ENCODE results near the gene FRMD3.
"Not testable (repeated sequence)": the region's sequence is repeated elsewhere in the genome, so short reads cannot be mapped to it uniquely, and the experiment has no call there.

FRMD3 gene

DNA sequence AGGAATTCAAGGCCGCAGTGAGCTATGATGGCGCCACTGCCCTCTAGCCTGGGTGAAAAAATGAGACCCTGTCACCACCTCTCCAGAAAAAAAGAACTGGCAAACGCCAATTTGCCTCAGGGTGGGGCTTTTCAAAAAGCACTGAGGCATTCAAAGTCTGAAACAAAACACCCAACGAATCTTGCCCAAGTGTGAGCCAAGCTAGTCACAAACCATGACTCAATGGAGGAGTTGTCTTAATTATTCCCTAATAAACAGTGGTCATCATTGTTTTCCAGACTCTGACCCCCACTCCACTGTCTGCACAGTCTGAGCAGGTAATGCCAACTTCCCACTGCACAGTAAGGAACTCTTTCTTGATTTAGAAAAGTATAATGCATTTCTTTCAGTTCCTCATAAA is 16.8 kb downstream of the FRMD3 start:
- no peaks in the 10 kb centered on the region for H3K27me3 ChIP-seq (ENCODE audit: insufficient read depth, low read depth, severe bottlenecking)
- no peaks in the 10 kb centered on the region for H3K9me3 ChIP-seq (ENCODE audit: severe bottlenecking)
- H3K4me3 ChIP-seq (ENCODE audit: low read depth, low read length): no peak overlapping the region
- TF ChIP-seq, protein P1, sequence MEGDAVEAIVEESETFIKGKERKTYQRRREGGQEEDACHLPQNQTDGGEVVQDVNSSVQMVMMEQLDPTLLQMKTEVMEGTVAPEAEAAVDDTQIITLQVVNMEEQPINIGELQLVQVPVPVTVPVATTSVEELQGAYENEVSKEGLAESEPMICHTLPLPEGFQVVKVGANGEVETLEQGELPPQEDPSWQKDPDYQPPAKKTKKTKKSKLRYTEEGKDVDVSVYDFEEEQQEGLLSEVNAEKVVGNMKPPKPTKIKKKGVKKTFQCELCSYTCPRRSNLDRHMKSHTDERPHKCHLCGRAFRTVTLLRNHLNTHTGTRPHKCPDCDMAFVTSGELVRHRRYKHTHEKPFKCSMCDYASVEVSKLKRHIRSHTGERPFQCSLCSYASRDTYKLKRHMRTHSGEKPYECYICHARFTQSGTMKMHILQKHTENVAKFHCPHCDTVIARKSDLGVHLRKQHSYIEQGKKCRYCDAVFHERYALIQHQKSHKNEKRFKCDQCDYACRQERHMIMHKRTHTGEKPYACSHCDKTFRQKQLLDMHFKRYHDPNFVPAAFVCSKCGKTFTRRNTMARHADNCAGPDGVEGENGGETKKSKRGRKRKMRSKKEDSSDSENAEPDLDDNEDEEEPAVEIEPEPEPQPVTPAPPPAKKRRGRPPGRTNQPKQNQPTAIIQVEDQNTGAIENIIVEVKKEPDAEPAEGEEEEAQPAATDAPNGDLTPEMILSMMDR (IDR thresholded peaks at IDR 0.05; ENCODE audit: low read depth, low read length): no peak
- no peak overlapping the region for H3K27ac ChIP-seq
- H3K36me3 ChIP-seq: no peaks in the 10 kb centered on the region
- no peak for DNase-seq

DNA sequence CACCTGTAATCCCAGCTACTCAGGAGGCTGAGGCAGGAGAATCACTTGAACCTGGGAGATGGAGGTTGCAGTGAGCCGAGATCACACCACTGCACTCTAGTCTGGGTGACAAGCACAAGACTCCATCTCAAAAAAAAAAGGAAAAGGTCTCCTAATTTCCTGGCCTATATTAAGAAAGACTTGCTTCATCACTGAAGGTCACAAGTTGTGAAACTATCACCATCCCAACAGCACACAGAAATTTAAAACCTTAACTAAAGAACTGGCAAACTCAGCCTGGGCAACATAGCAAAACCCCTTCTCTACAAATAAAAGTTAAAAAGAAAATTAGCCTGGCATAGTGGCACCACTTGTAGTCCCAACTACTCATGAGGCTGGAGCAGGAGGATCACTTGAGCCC is 17.2 kb downstream of the FRMD3 start:
- Histone ChIP-seq H3K36me3 (no peaks in the 10 kb centered on the region), H3K9me3 (ENCODE audit: severe bottlenecking) (no peaks in the 10 kb centered on the region), H3K27me3 (ENCODE audit: insufficient read depth, low read depth, severe bottlenecking) (no peaks in the 10 kb centered on the region), H3K27ac (no peak overlapping the region), H3K4me3 (ENCODE audit: low read depth, low read length) (no peak overlapping the region)
- DNase-seq: no peak
- TF ChIP-seq, protein P1 (IDR thresholded peaks at IDR 0.05; ENCODE audit: low read depth, low read length): no peak

DNA sequence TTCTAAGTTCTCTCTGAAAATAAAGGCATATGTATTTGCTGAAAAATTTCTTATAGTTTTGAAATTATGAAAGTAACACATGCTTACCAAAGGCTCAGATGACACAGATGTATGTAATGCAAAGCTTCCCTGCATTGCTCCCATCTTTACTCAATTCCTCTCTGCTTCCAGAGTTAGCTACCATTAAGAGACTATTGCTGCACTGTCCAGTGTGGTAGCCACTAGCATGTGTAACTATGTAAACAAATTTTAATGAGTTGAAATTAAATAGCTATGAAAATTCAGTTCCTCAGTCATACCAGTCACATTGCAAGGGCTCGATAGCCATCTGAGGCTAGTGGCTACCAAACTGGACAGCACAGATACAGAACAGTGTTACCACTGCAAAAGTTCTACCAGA is 17.9 kb downstream of the FRMD3 start:
- H3K9me3 ChIP-seq (ENCODE audit: severe bottlenecking): no peaks in the 10 kb centered on the region
- H3K4me3 ChIP-seq (ENCODE audit: low read depth, low read length): no peak overlapping the region
- no peak overlapping the region for H3K27ac ChIP-seq
- no peaks in the 10 kb centered on the region for H3K27me3 ChIP-seq (ENCODE audit: insufficient read depth, low read depth, severe bottlenecking)
- no peaks in the 10 kb centered on the region for H3K36me3 ChIP-seq
- DNase-seq: no peak
- TF ChIP-seq, protein P1 (IDR thresholded peaks at IDR 0.05; ENCODE audit: low read depth, low read length): no peak

DNA sequence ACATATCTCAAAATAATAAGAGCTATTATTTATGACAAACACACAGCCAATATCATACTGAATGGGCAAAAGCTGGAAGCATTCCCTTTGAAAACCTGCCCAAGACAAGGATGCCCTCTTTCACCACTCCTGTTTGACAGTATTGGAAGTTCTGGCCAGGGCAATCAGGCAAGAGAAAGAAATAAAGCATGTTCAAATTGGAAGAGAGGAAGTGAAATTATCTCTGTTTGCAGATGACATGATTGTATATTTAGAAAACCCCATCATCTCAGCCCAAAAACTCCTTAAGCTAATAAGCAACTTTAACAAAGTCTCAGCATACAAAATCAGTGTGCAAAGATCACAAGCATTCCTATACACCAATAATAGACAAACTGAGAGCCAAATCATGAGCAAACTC is 20.2 kb downstream of the FRMD3 start:
- DNase-seq; H3K4me3 ChIP-seq (ENCODE audit: low read depth, low read length); H3K9me3 ChIP-seq (ENCODE audit: severe bottlenecking); H3K27ac ChIP-seq; H3K27me3 ChIP-seq (ENCODE audit: insufficient read depth, low read depth, severe bottlenecking); H3K36me3 ChIP-seq: not testable (repeated sequence)

DNA sequence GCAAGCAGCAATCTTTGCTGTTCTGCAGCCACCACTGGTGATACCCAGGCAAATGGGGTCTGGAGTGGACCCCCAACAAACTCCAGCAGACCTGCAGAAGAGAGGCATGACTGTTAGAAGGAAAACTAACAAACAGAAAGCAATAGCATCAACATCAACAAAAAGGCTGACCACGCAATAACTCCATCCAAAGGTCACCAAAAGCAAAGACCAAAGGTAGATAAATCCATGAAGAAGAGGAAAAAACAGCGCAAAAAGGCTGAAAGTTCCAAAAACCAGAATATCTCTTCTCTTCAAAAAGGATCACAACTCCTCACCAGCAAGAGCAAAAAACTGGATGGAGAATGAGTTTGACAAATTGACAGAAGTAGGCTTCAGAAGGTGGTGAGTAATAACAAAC is 23.4 kb downstream of the FRMD3 start:
- no peaks in the 10 kb centered on the region for H3K36me3 ChIP-seq
- peaks cover 3% of the 10 kb centered on the region for H3K9me3 ChIP-seq (ENCODE audit: severe bottlenecking)
- no peak overlapping the region for H3K4me3 ChIP-seq (ENCODE audit: low read depth, low read length)
- no peak for DNase-seq
- no peak overlapping the region for H3K27ac ChIP-seq
- TF ChIP-seq, protein P1 (IDR thresholded peaks at IDR 0.05; ENCODE audit: low read depth, low read length): no peak
- H3K27me3 ChIP-seq (ENCODE audit: insufficient read depth, low read depth, severe bottlenecking): no peaks in the 10 kb centered on the region

DNA sequence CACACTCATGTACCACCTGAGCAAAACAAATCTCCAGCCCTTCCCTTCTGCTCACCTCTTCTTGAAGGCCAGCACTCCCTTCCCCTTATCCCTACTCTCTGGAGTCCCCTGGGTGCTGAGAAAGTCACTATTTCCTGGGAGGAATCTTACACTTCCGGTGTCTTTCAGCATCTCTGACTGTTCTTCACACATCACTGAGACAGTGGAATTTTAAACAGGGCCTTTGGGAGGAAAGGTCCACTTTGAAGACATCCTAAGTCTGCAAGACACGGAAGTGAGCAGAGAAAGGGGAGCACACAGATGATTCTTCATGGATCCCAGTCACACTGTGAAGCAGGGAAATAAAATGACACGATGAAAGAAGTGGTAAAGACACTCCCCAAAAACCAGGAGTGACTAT is 25.6 kb downstream of the FRMD3 start:
- Histone ChIP-seq H3K27me3 (ENCODE audit: insufficient read depth, low read depth, severe bottlenecking) (no peaks in the 10 kb centered on the region), H3K36me3 (no peaks in the 10 kb centered on the region), H3K27ac (no peak overlapping the region), H3K4me3 (ENCODE audit: low read depth, low read length) (no peak overlapping the region), H3K9me3 (ENCODE audit: severe bottlenecking) (peaks cover 3% of the 10 kb centered on the region)
- no peak for DNase-seq
- TF ChIP-seq, protein P1 (IDR thresholded peaks at IDR 0.05; ENCODE audit: low read depth, low read length): no peak
